ENCODE measurements around the gene DYNC1I1.

Gene DYNC1I1

DNA sequence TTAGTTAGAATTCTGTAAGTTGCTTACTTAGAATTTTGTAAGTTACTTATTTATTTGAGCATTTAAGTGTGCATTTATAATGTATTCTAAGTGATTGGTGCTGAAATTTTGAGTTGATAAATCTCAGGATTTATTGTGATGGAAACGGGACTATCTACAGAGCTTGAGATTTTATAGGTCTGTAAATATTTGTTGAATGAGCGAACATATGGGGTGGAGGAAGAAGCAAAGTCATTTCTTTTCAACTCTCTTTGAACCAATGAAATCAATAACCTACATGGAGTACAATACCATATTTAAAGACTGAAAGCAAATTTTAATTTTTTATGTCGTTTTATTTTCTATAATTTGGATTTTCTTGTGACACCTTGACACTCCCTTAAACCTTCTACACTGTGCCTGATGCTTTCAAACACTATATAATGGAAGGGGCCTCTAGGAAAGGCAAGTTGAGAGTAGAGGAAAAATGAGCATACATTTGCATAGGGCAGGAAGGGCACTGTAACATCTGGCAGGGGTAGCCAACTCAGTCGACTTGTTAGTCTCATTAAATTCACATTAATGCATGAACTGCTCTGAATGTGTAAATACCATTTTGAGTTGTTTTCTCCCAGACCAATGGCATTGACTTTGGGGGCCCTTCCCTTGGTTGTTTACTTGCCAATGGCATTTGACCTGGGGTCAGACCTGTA, 204.2 kb downstream of the DYNC1I1 start:
- DNase-seq = peak; percentile 27

DNA sequence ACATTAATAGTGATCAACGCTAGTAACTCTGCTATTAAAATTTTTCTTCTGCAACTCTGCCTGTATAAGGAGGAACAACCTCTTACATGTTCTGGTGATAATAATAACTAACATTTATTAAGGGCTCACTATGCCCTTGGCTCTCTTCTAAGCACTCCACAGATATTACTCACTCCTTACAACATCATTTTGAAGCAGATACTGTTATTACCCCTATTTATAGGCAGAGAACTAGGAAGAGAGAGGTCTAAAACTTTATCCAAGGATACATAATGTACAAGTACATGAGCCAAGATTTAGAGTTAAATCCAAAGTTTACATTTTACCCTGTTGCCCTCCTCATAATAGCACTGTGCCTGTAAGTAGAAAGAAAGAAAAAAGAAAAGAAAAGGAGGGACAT, 205.6 kb downstream of the DYNC1I1 start:
- DNase-seq = no peak

DNA sequence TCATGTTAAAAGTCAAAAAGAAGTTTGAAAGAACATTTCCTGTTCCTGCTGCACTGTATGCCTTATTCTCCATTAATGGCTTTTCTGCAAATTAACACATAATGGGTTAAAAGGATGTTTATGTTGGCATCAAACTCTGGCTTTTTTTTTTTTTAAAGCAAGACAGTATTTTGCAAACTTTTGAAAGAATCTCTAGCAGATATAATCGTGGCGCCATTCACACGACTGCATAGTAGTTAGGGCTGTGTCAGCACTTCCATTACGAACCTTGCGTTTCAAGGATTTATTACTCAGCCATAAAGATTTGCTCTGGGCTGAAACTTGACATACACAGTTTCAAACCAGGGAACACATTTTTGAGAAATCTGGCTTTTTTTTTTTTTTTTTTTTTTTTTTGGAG, 207.8 kb downstream of the DYNC1I1 start:
- no peak for DNase-seq

DNA sequence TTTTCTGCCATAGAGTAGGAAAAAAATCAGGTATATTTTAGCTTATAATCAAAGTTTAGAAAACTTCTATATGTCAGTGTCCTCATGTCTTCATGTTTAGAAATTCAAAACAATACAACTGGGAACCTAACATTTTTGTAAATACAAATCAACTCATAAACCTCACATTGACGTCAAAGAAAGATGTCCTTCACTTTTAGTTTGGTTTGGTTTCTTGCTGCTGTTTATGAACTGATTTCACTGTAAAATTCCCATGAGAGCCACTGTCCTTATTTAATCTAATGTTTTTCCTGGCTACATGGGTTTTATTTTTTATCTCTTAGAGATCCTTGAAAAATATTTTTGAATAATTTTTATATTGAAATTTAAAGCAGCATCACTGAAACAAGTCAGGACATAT, 208.4 kb downstream of the DYNC1I1 start:
- no peak for DNase-seq

- no peak for DNase-seq
Measured at GRCh38 chr7:95986178-95986764, 213.9 kb downstream of the DYNC1I1 start.

DNA sequence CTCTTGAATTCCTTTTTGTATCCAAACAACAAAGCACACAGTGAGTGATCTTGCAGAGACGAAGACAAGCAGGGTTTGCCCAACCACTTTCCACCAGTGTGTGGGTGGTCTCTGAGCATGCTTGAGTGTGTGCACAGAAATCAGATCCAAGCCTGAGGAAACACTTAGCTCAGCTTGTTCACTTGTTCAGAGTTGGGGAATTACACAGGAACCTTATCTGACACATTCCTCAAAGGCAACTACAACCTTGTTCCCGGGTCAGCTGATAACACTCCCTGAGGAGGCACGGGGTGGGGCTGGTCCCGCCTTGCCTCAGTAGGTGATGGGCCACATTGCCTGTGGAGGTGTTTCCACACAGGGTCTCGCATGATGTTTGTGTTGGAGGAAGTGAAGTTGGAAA, 216.9 kb downstream of the DYNC1I1 start:
- DNase-seq = no peak

DNA sequence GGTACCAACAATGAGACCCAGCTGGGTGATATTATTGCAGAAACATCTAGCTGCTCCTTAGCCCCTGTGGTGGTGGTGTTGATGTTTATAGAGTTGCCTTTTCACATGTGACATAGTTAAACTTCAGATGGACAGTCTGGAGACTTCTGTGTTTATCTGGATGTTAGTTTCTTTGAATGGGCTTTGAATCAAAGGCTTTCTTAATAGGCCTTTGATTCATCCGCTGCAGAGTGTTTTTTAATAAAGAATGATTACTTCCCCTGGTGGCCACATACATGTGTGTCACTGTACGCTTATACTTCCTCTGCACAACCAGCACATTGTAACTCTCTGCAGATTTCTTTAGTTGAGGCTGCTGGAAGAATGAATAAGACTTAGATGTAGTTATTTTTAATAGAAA, 221.0 kb downstream of the DYNC1I1 start:
- no peak for DNase-seq

DNA sequence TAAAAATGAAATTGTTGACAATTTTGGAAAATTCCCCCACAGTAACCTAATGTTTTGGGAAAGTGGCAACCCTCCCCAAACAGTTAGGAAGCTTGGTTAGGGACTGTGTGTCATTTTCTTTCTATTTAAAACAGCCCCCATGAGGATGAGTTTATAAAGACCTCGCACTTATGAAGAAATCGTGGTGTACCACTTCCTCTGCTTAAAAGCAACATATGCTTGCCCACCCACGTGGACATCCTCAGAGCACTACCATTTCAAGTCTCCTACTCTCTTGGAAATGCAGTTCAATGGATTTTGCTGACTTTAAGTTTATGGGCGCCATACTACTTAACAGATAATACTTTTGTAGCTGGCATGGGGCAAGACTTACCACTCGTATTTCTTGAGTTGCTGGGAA, 223.8 kb downstream of the DYNC1I1 start:
- no peak for DNase-seq

DNA sequence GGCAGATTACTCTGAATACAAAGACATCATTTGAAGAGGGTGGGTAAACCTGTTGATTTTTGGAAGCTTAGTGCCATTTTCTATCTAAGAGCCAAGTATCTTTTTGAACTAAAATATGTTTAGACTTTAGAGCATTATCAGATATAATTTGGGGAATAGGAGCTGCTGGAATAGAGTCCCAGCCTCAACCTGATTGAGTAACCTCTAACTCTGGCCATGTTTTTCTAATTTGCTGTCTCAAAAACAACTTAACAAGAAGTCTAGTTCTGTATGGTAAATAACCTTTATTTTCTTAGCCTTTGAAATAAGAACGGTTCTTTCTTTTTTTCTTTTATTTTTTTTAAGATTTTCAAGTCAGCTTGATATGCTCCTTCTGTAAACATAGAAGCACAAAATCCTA, 224.5 kb downstream of the DYNC1I1 start:
- no peak for DNase-seq

DNA sequence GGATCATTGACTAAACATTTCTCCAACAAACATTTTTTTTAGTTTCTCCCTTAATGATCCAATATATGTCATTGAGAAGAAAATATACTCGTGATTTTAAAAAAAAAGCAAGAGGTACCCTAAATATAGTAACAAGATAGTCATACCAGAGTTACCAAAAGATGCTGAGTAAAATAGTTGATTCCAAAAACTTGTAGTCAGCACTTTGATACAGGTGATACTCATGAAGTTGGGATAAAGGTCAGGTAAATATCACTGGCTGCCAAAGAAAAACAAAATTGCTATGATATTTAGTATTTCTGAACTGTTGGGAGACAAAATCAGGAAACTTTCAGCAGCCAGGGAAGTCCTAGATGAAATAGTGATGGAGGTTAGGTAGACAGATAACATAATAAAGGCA, 225.3 kb downstream of the DYNC1I1 start:
- DNase-seq = no peak

DNA sequence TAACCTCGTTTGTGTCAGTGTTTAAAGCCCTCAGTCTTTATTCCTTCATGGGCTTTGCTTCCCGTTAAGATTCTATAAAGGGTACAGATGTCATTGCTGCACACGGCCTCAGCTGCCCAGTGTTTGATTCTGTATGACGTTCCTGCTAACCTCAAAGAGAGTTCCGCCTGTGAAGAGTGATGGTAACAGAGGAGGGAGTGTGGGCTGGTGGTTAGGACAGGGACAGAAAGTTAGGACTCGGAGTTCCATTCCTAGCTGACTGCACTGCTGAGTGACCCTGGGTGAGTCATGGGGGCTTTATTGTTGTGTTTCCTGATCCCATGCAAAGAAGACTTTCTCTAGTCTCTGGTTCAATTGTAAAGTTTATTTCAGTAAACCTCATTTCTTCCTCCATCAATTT, 227.1 kb downstream of the DYNC1I1 start:
- no peak for DNase-seq

- no peak for DNase-seq
Measured at GRCh38 chr7:96004578-96004977, 232.2 kb downstream of the DYNC1I1 start.

GRCh38 chr7:96005271-96005670, 232.9 kb downstream of the DYNC1I1 start:
- no peak for DNase-seq

GRCh38 chr7:96009148-96009547, 236.8 kb downstream of the DYNC1I1 start:
- no peak for DNase-seq

- no peak for DNase-seq
Measured at GRCh38 chr7:96013836-96014235, 241.5 kb downstream of the DYNC1I1 start.

GRCh38 chr7:96014617-96015016, 242.3 kb downstream of the DYNC1I1 start:
- no peak for DNase-seq

- no peak for DNase-seq
Measured at GRCh38 chr7:96016056-96016586, 243.8 kb downstream of the DYNC1I1 start.

- DNase-seq = no peak
Measured at GRCh38 chr7:96016735-96017134, 244.4 kb downstream of the DYNC1I1 start.

DNA sequence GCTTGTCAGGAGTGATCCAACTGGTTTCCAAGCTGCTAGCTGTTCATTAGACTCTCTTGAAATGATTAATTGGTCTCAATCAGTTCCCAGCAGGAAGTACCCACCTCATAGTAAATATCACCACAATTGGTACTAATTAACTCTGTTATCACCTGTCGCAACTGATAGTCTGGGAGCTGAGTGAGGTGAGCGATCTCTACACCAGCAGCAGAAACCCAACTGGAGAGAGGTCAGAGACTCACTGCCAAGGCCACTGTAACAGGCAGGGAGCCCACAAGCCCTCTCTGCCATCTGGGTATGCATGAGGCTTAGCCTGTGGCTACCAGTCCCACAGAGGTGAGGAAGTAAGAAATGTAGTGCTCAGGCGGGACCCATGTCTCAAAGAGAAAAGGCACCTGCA, 245.5 kb downstream of the DYNC1I1 start:
- peak; percentile 67 for DNase-seq

GRCh38 chr7:96021568-96021967, 249.2 kb downstream of the DYNC1I1 start:
- DNase-seq = no peak

DNA sequence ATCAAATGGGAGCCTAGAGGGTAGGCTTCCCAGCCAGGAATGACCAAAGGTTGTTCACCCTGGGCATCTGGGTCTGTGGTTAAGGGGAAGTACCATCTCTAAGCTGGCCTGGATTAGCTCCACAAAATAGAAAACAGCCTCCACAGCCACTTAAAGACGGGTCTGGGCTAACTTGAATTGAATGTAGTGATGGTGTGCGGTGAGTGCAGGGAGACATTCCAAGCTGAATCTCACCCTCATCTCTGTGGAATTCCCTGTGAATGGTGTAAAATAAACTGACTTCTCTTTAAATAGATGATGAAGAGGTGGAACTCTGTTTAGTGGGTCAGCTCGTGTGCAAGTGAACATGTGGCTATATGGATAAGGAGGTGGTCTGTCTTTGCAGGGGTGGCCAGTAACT, 251.0 kb downstream of the DYNC1I1 start:
- DNase-seq = no peak

DNA sequence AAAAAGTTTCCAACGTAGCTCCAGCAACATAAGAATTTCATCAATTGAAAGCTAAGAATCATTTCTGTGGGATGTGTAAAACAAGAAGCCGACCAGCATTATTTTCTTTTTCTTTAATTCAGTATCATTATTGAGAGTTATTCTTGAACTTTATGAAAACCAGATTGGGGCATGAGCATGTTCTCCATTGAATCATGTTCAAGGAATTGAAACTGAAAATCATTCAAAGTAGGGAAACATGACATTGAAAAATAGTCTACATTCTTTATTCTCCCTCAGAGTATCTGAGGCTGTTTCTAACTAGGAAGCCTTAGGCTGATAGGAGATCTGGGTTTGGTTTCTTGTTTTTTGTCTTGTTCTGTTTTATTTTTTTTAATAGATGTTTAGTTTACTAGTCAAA, 253.7 kb downstream of the DYNC1I1 start:
- DNase-seq = no peak

DNA sequence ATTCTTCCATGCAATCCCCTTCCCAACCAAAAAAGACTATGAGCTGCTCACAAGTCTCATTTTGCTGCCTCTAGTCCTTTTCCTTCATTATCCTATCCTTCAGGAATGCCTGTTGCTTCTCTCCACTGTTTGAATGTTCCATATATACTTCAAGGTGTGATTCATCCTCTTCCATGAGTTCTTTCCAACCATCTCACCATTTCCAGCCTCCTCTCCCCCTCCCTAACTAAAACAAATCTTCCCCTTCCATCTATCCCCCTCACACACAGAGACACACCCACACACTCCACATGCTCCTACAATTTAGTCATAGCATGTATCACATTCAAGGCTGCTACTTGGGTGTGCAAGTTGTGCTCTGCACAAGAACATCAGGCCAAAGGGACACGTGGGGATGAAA, 254.3 kb downstream of the DYNC1I1 start:
- no peak for DNase-seq

GRCh38 chr7:96028729-96029128, 256.4 kb downstream of the DYNC1I1 start:
- DNase-seq = no peak
